HL-60 (cell line): ENCODE measurements around the gene XPO5.

Experiments
- DNase-seq, 2 experiments: peaks; one replicate each; pipeline ENCODE4 v3.0.0-alpha.2; 2010 to 2020; ENCODE audit warnings: low read depth in 1 of 2, low spot score in 1 of 2
- H3K27ac ChIP-seq: fragments of 250-450 bp; sonication (Bioruptor Pico); replicated peaks from 2 replicates; pipeline ENCODE4 v1.5.1; 2020; ENCODE audit warnings: mild to moderate bottlenecking, moderate library complexity
- H3K27me3 ChIP-seq: fragments of 250-450 bp; sonication (Bioruptor Pico); 2 replicates; pipeline ENCODE4 v1.5.1; 2021; ENCODE audit warnings: mild to moderate bottlenecking, moderate library complexity; ENCODE audit not compliant: insufficient read depth, poor library complexity, severe bottlenecking
- H3K4me3 ChIP-seq: replicated peaks from 2 replicates; pipeline ENCODE4 v1.5.1; 2011; ENCODE audit warnings: mild to moderate bottlenecking, control low read depth, low read length; ENCODE audit not compliant: insufficient read depth
- GABPA ChIP-seq: IDR thresholded peaks from 2 replicates; pipeline ENCODE4 v1.6.1; 2012; ENCODE audit warnings: low read depth
- POLR2AphosphoS5 ChIP-seq: IDR thresholded peaks from 2 replicates; pipeline ENCODE4 v1.6.1; 2012; ENCODE audit warnings: low read depth
- SPI1 ChIP-seq: IDR thresholded peaks from 2 replicates; pipeline ENCODE4 v1.6.1; 2012; ENCODE audit warnings: low read depth, mild to moderate bottlenecking, borderline replicate concordance
- TF ChIP-seq, protein P1 (sequence below): IDR thresholded peaks from 2 replicates; pipeline ENCODE4 v1.6.1; 2012; ENCODE audit warnings: low read depth; ENCODE audit not compliant: insufficient replicate concordance
- TF ChIP-seq, protein P2 (sequence below): IDR thresholded peaks from one replicate; pipeline ENCODE4 v1.5.1; 2011; ENCODE audit warnings: low read length, control low read depth, inconsistent platforms; ENCODE audit not compliant: insufficient read depth

The XPO5 gene

DNA sequence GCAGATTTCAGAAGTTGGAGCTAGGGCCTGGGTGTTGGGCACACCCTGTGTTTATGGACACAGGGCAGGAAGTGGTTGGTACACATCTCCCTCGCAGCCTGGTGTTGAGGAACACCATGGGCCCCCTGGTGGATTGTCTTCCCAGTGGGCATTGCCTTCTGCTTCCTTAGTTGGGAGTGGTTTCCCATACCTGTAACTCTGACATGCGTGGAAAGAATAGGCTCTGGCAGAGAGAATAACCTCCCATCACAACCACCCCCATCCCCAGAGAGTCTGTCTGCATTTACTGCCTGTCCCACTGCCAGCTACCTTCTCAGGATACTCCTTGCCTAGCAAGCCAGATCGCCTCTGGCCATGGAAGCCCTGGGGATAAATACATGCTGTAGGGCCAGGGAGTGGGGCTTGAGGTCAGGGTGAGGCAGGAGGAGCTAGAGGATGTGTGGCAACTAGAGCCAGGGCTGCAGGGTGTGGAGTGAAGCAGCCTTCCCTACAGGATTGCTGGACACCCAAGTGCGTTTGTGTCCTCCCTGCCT, 80.4 kb downstream of the XPO5 start:
- H3K27me3 ChIP-seq, result no peaks in the 10 kb centered on the region
- H3K4me3 ChIP-seq, result no peak overlapping the region
- DNase-seq, result peak in 1 of 2 experiments; percentile 35
- peak; percentile 13; the same call in 1 of the 2 replicates for TF ChIP-seq SPI1
- TF ChIP-seq, protein P1, sequence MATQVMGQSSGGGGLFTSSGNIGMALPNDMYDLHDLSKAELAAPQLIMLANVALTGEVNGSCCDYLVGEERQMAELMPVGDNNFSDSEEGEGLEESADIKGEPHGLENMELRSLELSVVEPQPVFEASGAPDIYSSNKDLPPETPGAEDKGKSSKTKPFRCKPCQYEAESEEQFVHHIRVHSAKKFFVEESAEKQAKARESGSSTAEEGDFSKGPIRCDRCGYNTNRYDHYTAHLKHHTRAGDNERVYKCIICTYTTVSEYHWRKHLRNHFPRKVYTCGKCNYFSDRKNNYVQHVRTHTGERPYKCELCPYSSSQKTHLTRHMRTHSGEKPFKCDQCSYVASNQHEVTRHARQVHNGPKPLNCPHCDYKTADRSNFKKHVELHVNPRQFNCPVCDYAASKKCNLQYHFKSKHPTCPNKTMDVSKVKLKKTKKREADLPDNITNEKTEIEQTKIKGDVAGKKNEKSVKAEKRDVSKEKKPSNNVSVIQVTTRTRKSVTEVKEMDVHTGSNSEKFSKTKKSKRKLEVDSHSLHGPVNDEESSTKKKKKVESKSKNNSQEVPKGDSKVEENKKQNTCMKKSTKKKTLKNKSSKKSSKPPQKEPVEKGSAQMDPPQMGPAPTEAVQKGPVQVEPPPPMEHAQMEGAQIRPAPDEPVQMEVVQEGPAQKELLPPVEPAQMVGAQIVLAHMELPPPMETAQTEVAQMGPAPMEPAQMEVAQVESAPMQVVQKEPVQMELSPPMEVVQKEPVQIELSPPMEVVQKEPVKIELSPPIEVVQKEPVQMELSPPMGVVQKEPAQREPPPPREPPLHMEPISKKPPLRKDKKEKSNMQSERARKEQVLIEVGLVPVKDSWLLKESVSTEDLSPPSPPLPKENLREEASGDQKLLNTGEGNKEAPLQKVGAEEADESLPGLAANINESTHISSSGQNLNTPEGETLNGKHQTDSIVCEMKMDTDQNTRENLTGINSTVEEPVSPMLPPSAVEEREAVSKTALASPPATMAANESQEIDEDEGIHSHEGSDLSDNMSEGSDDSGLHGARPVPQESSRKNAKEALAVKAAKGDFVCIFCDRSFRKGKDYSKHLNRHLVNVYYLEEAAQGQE, result no peak
- H3K27ac ChIP-seq, result no peak overlapping the region

DNA sequence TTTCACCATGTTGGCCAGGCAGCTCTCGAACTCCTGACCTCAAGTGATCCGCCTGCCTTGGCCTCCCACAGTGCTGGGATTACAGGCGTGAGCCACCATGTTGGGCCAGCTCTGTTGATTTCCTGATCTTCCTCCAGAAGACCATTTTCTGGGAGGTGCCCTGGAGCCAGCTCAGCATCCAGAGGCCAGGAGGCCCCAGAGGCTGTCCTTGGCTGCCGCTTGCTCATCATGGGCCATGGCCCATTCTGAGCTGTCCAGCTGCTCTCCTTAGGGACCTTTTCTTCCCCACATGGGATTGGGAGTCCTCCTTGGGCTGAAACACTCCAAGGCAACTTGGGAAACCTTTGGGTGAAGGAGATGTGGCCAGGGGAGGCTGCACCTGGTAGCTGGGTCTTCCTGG, 81.1 kb downstream of the XPO5 start:
- H3K4me3 ChIP-seq, result no peak overlapping the region
- TF ChIP-seq POLR2AphosphoS5, result no peak
- TF ChIP-seq GABPA, result no peak
- TF ChIP-seq, protein P1, result no peak
- TF ChIP-seq, protein P2, sequence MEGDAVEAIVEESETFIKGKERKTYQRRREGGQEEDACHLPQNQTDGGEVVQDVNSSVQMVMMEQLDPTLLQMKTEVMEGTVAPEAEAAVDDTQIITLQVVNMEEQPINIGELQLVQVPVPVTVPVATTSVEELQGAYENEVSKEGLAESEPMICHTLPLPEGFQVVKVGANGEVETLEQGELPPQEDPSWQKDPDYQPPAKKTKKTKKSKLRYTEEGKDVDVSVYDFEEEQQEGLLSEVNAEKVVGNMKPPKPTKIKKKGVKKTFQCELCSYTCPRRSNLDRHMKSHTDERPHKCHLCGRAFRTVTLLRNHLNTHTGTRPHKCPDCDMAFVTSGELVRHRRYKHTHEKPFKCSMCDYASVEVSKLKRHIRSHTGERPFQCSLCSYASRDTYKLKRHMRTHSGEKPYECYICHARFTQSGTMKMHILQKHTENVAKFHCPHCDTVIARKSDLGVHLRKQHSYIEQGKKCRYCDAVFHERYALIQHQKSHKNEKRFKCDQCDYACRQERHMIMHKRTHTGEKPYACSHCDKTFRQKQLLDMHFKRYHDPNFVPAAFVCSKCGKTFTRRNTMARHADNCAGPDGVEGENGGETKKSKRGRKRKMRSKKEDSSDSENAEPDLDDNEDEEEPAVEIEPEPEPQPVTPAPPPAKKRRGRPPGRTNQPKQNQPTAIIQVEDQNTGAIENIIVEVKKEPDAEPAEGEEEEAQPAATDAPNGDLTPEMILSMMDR, result no peak
- TF ChIP-seq SPI1, result no peak

DNA sequence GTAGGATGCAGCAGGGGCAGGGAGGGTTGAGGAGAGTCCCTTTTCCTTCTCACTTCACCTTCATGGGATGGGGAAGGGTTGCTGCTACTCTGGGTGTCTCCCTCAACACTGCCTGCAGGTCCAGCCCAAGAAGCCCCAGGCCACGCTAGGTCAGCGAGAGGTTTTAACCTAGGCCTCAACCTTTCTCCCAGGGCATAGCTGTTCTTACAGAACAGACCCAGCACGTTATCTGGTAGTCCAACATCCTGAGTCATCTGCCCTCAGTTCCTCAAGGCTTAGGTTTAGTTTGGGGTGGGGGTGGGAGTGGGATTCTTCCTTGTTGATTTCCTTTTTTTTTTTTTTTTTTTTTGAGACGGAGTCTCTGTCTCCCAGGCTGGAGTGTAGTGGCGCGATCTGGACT, 81.5 kb downstream of the XPO5 start:
- no peak overlapping the region for H3K4me3 ChIP-seq
- no peak for DNase-seq
- no peaks in the 10 kb centered on the region for H3K27me3 ChIP-seq
- H3K27ac ChIP-seq, result no peak overlapping the region
- TF ChIP-seq, protein P2, result no peak
- TF ChIP-seq SPI1, result no peak
- no peak for TF ChIP-seq GABPA

More for the DNA sequence above, 81.1 kb downstream of the XPO5 start:
- Histone ChIP-seq H3K27me3 (no peaks in the 10 kb centered on the region), H3K27ac (no peak overlapping the region)
- DNase-seq, result no peak

DNA sequence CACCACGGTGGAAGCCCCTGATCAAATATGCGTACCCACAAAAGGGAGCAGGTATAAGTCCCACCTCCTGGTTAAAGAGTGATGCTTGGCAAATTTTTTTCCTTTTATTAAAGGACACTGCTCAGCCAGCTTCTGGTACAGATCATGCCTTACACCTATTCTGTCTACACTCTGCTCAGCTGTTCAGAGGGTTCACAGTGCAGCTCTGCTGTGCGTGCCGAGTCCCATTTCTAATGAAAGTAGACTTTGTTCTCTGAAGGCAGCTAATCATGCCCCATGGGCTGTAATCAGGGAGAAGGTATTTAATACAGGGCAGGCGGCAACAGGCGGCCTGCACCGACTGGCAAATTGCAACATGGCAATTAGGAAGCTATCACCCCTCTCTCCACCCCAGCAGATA, 82.0 kb downstream of the XPO5 start:
- DNase-seq, result no peak
- Histone ChIP-seq H3K27me3 (no peaks in the 10 kb centered on the region), H3K4me3 (no peak overlapping the region), H3K27ac (no peak overlapping the region)
- TF ChIP-seq, protein P2, result no peak
- TF ChIP-seq SPI1, result no peak
- TF ChIP-seq, protein P1, result no peak
- TF ChIP-seq POLR2AphosphoS5, result no peak
- no peak for TF ChIP-seq GABPA
